IgD-negative memory B cell (primary cell): ENCODE data around the gene LECT2. TPM values are rescaled to one million over a fixed set of nuclear protein-coding genes. Genes with fewer than 3 reads are reported as not detected.

Source experiments
- H3K27ac Mint-ChIP-seq, 3 donors: one replicate each; pipeline ENCODE4 v1.8.0; 2020 to 2022; ENCODE audit warnings: mild to moderate bottlenecking in 3 of 3, mixed read lengths in 3 of 3, moderate library complexity in 1 of 3
- H3K27me3 Mint-ChIP-seq: one replicate; pipeline ENCODE4 v1.8.0; 2021; ENCODE audit warnings: mixed read lengths
- H3K36me3 Mint-ChIP-seq: one replicate; pipeline ENCODE4 v1.8.0; 2020; ENCODE audit warnings: mild to moderate bottlenecking, mixed read lengths
- H3K4me1 Mint-ChIP-seq, 3 donors: one replicate each; pipeline ENCODE4 v1.8.0; 2020 to 2022; ENCODE audit warnings: mixed read lengths in 3 of 3, mild to moderate bottlenecking in 1 of 3
- H3K4me3 Mint-ChIP-seq, 4 donors: one replicate each; pipeline ENCODE4 v1.8.0; 2020 to 2022; ENCODE audit warnings: mild to moderate bottlenecking in 4 of 4, mixed read lengths in 4 of 4, moderate library complexity in 3 of 4
- H3K9me3 Mint-ChIP-seq, 3 donors: one replicate each; pipeline ENCODE4 v1.8.0; 2020 to 2021; ENCODE audit warnings: mixed read lengths in 3 of 3, mild to moderate bottlenecking in 1 of 3
- polyA plus RNA-seq: library from polyadenylated mRNA; unstranded; fragments of 300-500 nt; fragmentation: Illumina TruSeq; gene quantifications from one replicate; pipeline ENCODE4 v1.2.3, GENCODE V29; 2021

LECT2 gene
- polyA plus RNA-seq, 1 donor from 2014 or later = not detected

- Mint-ChIP-seq H3K4me1 (peaks cover 0 to 3% (median 0%) of the 10 kb centered on the region in 3 donors), H3K27ac (no peak overlapping the region), H3K9me3 (peaks cover 4 to 14% (median 4%) of the 10 kb centered on the region in 3 donors), H3K27me3 (no peaks in the 10 kb centered on the region), H3K36me3 (peaks cover 3% of the 10 kb centered on the region), H3K4me3 (no peak overlapping the region)
Measured at GRCh38 chr5:135966790-135967189, 12.0 kb upstream of the LECT2 start.

GRCh38 chr5:135966165-135966564, 11.4 kb upstream of the LECT2 start:
- H3K36me3 Mint-ChIP-seq = peaks cover 3% of the 10 kb centered on the region
- H3K4me1 Mint-ChIP-seq = peaks cover 0 to 3% (median 0%) of the 10 kb centered on the region in 3 donors
- no peak overlapping the region for H3K27ac Mint-ChIP-seq
- no peaks in the 10 kb centered on the region for H3K27me3 Mint-ChIP-seq
- H3K9me3 Mint-ChIP-seq = peaks cover 4 to 14% (median 4%) of the 10 kb centered on the region in 3 donors
- H3K4me3 Mint-ChIP-seq = no peak overlapping the region

- no peak overlapping the region for H3K27ac Mint-ChIP-seq
- no peak overlapping the region for H3K4me3 Mint-ChIP-seq
- no peaks in the 10 kb centered on the region for H3K27me3 Mint-ChIP-seq
- H3K4me1 Mint-ChIP-seq = peaks cover 0 to 3% (median 0%) of the 10 kb centered on the region in 3 donors
- peaks cover 3 to 8% (median 4%) of the 10 kb centered on the region in 3 donors for H3K9me3 Mint-ChIP-seq
- H3K36me3 Mint-ChIP-seq = no peaks in the 10 kb centered on the region
Measured at GRCh38 chr5:135965504-135965903, 10.7 kb upstream of the LECT2 start.

GRCh38 chr5:135964670-135965320, 10.0 kb upstream of the LECT2 start:
- no peak overlapping the region for H3K27ac Mint-ChIP-seq
- H3K4me3 Mint-ChIP-seq = no peak overlapping the region
- peaks cover 0 to 3% (median 0%) of the 10 kb centered on the region in 3 donors for H3K4me1 Mint-ChIP-seq
- no peaks in the 10 kb centered on the region for H3K36me3 Mint-ChIP-seq
- H3K9me3 Mint-ChIP-seq = peaks cover 1 to 8% (median 4%) of the 10 kb centered on the region in 3 donors
- H3K27me3 Mint-ChIP-seq = no peaks in the 10 kb centered on the region

GRCh38 chr5:135955525-135955924, 742 bp upstream of the LECT2 start:
- peaks cover 11% of the 10 kb centered on the region for H3K27me3 Mint-ChIP-seq
- peaks cover 0 to 4% (median 0%) of the 10 kb centered on the region in 3 donors for H3K9me3 Mint-ChIP-seq
- H3K4me3 Mint-ChIP-seq = no peak overlapping the region

GRCh38 chr5:135953850-135954249, 933 bp downstream of the LECT2 start:
- no peak overlapping the region for H3K27ac Mint-ChIP-seq
- H3K27me3 Mint-ChIP-seq = peaks cover 7% of the 10 kb centered on the region
- peaks cover 0 to 4% (median 0%) of the 10 kb centered on the region in 3 donors for H3K9me3 Mint-ChIP-seq
- H3K4me1 Mint-ChIP-seq = peaks cover 4 to 5% (median 4%) of the 10 kb centered on the region in 3 donors
- H3K4me3 Mint-ChIP-seq = no peak overlapping the region
- no peaks in the 10 kb centered on the region for H3K36me3 Mint-ChIP-seq

More at GRCh38 chr5:135955525-135955924, 742 bp upstream of the LECT2 start:
- Mint-ChIP-seq H3K4me1 (peaks cover 4 to 5% (median 4%) of the 10 kb centered on the region in 3 donors), H3K36me3 (no peaks in the 10 kb centered on the region), H3K27ac (no peak overlapping the region)

GRCh38 chr5:135952683-135953082, 2.1 kb downstream of the LECT2 start:
- H3K4me3 Mint-ChIP-seq = no peak overlapping the region
- H3K4me1 Mint-ChIP-seq = peaks cover 4 to 5% (median 4%) of the 10 kb centered on the region in 3 donors
- no peak overlapping the region for H3K27ac Mint-ChIP-seq
- H3K36me3 Mint-ChIP-seq = no peaks in the 10 kb centered on the region
- H3K27me3 Mint-ChIP-seq = peaks cover 4% of the 10 kb centered on the region
- H3K9me3 Mint-ChIP-seq = peaks cover 0 to 7% (median 2%) of the 10 kb centered on the region in 3 donors

- Mint-ChIP-seq H3K9me3 (peaks cover 0 to 7% (median 2%) of the 10 kb centered on the region in 3 donors), H3K4me3 (no peak overlapping the region), H3K27me3 (peaks cover 4% of the 10 kb centered on the region), H3K4me1 (peaks cover 4 to 5% (median 4%) of the 10 kb centered on the region in 3 donors), H3K36me3 (no peaks in the 10 kb centered on the region), H3K27ac (no peak overlapping the region)
Measured at GRCh38 chr5:135951807-135952206, 3.0 kb downstream of the LECT2 start.

- Mint-ChIP-seq H3K4me1 (peaks cover 4 to 5% (median 4%) of the 10 kb centered on the region in 3 donors), H3K27me3 (peaks cover 4% of the 10 kb centered on the region), H3K4me3 (no peak overlapping the region), H3K9me3 (peaks cover 0 to 7% (median 2%) of the 10 kb centered on the region in 3 donors), H3K36me3 (no peaks in the 10 kb centered on the region), H3K27ac (no peak overlapping the region)
Measured at GRCh38 chr5:135951257-135951656, 3.5 kb downstream of the LECT2 start.

- Mint-ChIP-seq H3K4me3 (no peak overlapping the region), H3K27me3 (peaks cover 4% of the 10 kb centered on the region), H3K27ac (no peak overlapping the region), H3K4me1 (peaks cover 3% of the 10 kb centered on the region in 3 donors), H3K36me3 (no peaks in the 10 kb centered on the region), H3K9me3 (peaks cover 0 to 6% (median 2%) of the 10 kb centered on the region in 3 donors)
Measured at GRCh38 chr5:135950611-135951010, 4.2 kb downstream of the LECT2 start.

GRCh38 chr5:135944967-135945560, 9.7 kb downstream of the LECT2 start:
- H3K4me3 Mint-ChIP-seq = no peak overlapping the region
- H3K4me1 Mint-ChIP-seq = no peaks in the 10 kb centered on the region
- H3K9me3 Mint-ChIP-seq = peaks cover 0 to 3% (median 2%) of the 10 kb centered on the region in 3 donors
- H3K27ac Mint-ChIP-seq = no peak overlapping the region
- peaks cover 5% of the 10 kb centered on the region for H3K27me3 Mint-ChIP-seq
- no peaks in the 10 kb centered on the region for H3K36me3 Mint-ChIP-seq

GRCh38 chr5:135944564-135944963, 10.2 kb downstream of the LECT2 start:
- Mint-ChIP-seq H3K27me3 (peaks cover 5% of the 10 kb centered on the region), H3K36me3 (no peaks in the 10 kb centered on the region), H3K27ac (no peak overlapping the region), H3K4me1 (no peaks in the 10 kb centered on the region), H3K9me3 (peaks cover 0 to 3% (median 2%) of the 10 kb centered on the region in 3 donors), H3K4me3 (no peak overlapping the region)

GRCh38 chr5:135942202-135942771, 12.5 kb downstream of the LECT2 start:
- Mint-ChIP-seq H3K9me3 (no peaks in the 10 kb centered on the region), H3K27ac (no peak overlapping the region), H3K4me3 (no peak overlapping the region)

GRCh38 chr5:135941711-135942110, 13.1 kb downstream of the LECT2 start:
- no peak overlapping the region for H3K4me3 Mint-ChIP-seq
- peaks cover 8% of the 10 kb centered on the region for H3K27me3 Mint-ChIP-seq
- H3K4me1 Mint-ChIP-seq = no peaks in the 10 kb centered on the region
- H3K27ac Mint-ChIP-seq = no peak overlapping the region
- no peaks in the 10 kb centered on the region for H3K36me3 Mint-ChIP-seq
- no peaks in the 10 kb centered on the region for H3K9me3 Mint-ChIP-seq

More at GRCh38 chr5:135942202-135942771, 12.5 kb downstream of the LECT2 start:
- peaks cover 8% of the 10 kb centered on the region for H3K27me3 Mint-ChIP-seq
- H3K36me3 Mint-ChIP-seq = no peaks in the 10 kb centered on the region
- H3K4me1 Mint-ChIP-seq = no peaks in the 10 kb centered on the region

- Mint-ChIP-seq H3K4me3 (no peak overlapping the region), H3K4me1 (no peaks in the 10 kb centered on the region), H3K9me3 (peaks cover 0 to 3% (median 0%) of the 10 kb centered on the region in 3 donors), H3K36me3 (no peaks in the 10 kb centered on the region), H3K27me3 (peaks cover 11% of the 10 kb centered on the region), H3K27ac (no peak overlapping the region)
Measured at GRCh38 chr5:135937245-135937911, 17.4 kb downstream of the LECT2 start.
